HepG2 (cell line): ENCODE measurements around the gene MAML1. TPM values are rescaled to one million over a fixed set of nuclear protein-coding genes. Genes with fewer than 3 reads are reported as not detected.

Experiments
- AGO1 ChIP-seq: fragments of 200-400 bp; formaldehyde crosslinking; IDR thresholded peaks from 2 replicates; pipeline ENCODE4 v1.6.1; 2017; ENCODE audit warnings: mild to moderate bottlenecking, low read depth, low read length, moderate library complexity; ENCODE audit not compliant: poor library complexity, severe bottlenecking
- AKAP8 ChIP-seq: sonication (generic); formaldehyde crosslinking; IDR thresholded peaks from 2 replicates; pipeline ENCODE4 v1.5.1; 2020; ENCODE audit warnings: mild to moderate bottlenecking, missing genetic modification reagents
- ATAD3A ChIP-seq: sonication (generic); formaldehyde crosslinking; IDR thresholded peaks from 2 replicates; pipeline ENCODE4 v1.4.0; 2020; ENCODE audit warnings: missing genetic modification reagents
- FIP1L1 ChIP-seq: fragments of 200-400 bp; formaldehyde crosslinking; IDR thresholded peaks from 2 replicates; pipeline ENCODE4 v1.6.1; 2018; ENCODE audit warnings: low read depth, mild to moderate bottlenecking, low read length, moderate library complexity, borderline replicate concordance; ENCODE audit not compliant: insufficient read depth
- HNF4G ChIP-seq, 2 experiments: sonication (generic) in 1 of 2; formaldehyde crosslinking in 1 of 2; IDR thresholded peaks; 2 replicates each; pipeline versions ENCODE4 v1.4.0 to v1.6.1; 2011 to 2020; ENCODE audit warnings: borderline replicate concordance in 2 of 2, low read depth in 2 of 2, mild to moderate bottlenecking in 2 of 2, low read length in 1 of 2, missing genetic modification reagents in 1 of 2, moderate library complexity in 1 of 2
- KAT7 ChIP-seq: IDR thresholded peaks from 2 replicates; pipeline ENCODE4 v1.6.1; 2018; ENCODE audit warnings: borderline replicate concordance, missing compliant biosample characterization
- MXI1 ChIP-seq: IDR thresholded peaks from 3 replicates; pipeline ENCODE4 v1.6.1; 2012; ENCODE audit warnings: low read depth, low read length, inconsistent platforms, borderline replicate concordance
- TOE1 ChIP-seq: sonication (generic); formaldehyde crosslinking; IDR thresholded peaks from 2 replicates; pipeline ENCODE4 v1.4.0; 2020; ENCODE audit warnings: mild to moderate bottlenecking, missing genetic modification reagents
- TP53 ChIP-seq: sonication (generic); formaldehyde crosslinking; conservative IDR thresholded peaks from 2 replicates; pipeline ENCODE4 v1.4.0; 2020; ENCODE audit warnings: missing genetic modification reagents
- ZBTB40 ChIP-seq, 2 experiments: fragments of 450-650 bp in 1 of 2; sonication (generic) in 1 of 2; formaldehyde crosslinking in 1 of 2; IDR thresholded peaks; 2 replicates each; pipeline versions ENCODE4 v1.6.1 to v1.8.0; 2016 to 2022; ENCODE audit warnings: antibody characterized with exemption in 1 of 2, mild to moderate bottlenecking in 1 of 2, missing genetic modification reagents in 1 of 2
- ZSCAN25 ChIP-seq: sonication (generic); formaldehyde crosslinking; IDR thresholded peaks from 2 replicates; pipeline ENCODE4 v1.8.0; 2022; ENCODE audit warnings: mild to moderate bottlenecking, missing genetic modification reagents
- polyA plus RNA-seq, 8 experiments: library from polyadenylated mRNA; depleted of rRNA in 3 of 8; stranded (reverse) in 7 of 8; unstranded in 1 of 8; fragments of >200 nt; fragmentation: Illumina TruSeq in 4 of 8; extraction: Trizol in 4 of 8; gene quantifications; 2 replicates each; pipeline versions ENCODE4 v1.2.1 to v1.2.3, GENCODE V29; 2011 to 2016; ENCODE audit warnings: low read depth in 4 of 8, missing spikeins in 1 of 8, mixed read lengths in 1 of 8; ENCODE audit not compliant: insufficient read depth in 1 of 8
- total RNA-seq, 5 experiments: library from RNA; depleted of rRNA; stranded (reverse); fragments of >200 nt; fragmentation: Illumina TruSeq; extraction: Trizol; gene quantifications; 2 replicates each; pipeline ENCODE4 v1.2.3, GENCODE V29; 2016; ENCODE audit warnings: low read depth in 1 of 5
- TF ChIP-seq, protein P1 (sequence below): sonication (generic); formaldehyde crosslinking; IDR thresholded peaks from 2 replicates; pipeline ENCODE4 v1.5.0; 2020; ENCODE audit warnings: mild to moderate bottlenecking, missing genetic modification reagents, borderline replicate concordance

Gene MAML1
- total and polyA plus RNA-seq, 2 of the 13 experiments (the other 11 are each of a cell fraction or from before 2014, with no cell fraction given), result 10.0 to 10.8 TPM

DNA sequence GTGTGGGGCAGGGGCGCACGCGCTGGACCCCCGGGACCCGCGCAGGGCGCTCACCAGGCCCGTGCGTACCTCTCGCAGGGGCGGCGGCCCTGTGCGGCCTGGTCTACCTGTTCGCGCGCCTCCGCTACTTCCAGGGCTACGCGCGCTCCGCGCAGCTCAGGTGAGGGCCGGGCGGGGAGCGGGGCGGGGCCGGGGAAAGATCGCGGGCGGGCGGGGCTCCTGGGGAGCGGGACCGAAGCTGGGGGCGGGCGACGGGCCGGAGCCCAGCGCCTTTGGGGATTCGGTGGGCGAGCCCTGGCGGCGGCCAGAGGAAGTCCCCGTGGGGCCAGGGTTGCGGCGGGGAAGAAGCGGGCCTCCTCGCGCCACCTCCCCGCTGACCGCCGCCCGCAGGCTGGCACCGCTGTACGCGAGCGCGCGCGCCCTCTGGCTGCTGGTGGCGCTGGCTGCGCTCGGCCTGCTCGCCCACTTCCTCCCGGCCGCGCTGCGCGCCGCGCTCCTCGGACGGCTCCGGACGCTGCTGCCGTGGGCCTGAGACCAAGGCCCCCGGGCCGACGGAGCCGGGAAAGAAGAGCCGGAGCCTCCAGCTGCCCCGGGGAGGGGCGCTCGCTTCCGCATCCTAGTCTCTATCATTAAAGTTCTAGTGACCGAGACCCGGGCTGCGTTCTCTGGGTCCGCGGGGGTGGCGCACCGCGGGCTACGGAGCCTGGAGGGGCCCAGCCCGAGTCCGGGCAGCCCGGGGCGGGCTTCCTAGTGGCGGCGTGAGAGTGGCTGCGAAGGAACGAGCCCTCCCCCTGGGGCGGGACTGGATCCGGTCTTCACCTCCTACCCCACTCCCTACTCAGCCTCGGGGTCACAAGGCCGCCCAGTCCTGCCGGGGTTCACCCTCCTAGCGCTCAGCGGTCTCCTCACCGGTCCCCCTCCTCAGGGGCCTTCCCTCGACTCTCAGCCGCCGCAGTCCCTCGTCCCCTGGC lies 63.5 kb downstream of the MAML1 start (continued):
- TF ChIP-seq, protein P1, sequence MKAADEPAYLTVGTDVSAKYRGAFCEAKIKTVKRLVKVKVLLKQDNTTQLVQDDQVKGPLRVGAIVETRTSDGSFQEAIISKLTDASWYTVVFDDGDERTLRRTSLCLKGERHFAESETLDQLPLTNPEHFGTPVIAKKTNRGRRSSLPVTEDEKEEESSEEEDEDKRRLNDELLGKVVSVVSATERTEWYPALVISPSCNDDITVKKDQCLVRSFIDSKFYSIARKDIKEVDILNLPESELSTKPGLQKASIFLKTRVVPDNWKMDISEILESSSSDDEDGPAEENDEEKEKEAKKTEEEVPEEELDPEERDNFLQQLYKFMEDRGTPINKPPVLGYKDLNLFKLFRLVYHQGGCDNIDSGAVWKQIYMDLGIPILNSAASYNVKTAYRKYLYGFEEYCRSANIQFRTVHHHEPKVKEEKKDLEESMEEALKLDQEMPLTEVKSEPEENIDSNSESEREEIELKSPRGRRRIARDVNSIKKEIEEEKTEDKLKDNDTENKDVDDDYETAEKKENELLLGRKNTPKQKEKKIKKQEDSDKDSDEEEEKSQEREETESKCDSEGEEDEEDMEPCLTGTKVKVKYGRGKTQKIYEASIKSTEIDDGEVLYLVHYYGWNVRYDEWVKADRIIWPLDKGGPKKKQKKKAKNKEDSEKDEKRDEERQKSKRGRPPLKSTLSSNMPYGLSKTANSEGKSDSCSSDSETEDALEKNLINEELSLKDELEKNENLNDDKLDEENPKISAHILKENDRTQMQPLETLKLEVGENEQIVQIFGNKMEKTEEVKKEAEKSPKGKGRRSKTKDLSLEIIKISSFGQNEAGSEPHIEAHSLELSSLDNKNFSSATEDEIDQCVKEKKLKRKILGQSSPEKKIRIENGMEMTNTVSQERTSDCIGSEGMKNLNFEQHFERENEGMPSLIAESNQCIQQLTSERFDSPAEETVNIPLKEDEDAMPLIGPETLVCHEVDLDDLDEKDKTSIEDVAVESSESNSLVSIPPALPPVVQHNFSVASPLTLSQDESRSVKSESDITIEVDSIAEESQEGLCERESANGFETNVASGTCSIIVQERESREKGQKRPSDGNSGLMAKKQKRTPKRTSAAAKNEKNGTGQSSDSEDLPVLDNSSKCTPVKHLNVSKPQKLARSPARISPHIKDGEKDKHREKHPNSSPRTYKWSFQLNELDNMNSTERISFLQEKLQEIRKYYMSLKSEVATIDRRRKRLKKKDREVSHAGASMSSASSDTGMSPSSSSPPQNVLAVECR (CRISPR knock-in tag), result peak; percentile 42; the same call in 1 of the 2 replicates
- TF ChIP-seq AKAP8 (CRISPR knock-in tag), result peak; percentile 57; the same call in 1 of the 2 replicates
- TF ChIP-seq TP53 (CRISPR knock-in tag), result 0 out of 2 replicates have a peak, but pooled peaks have one; percentile 62
- no peak for TF ChIP-seq ZBTB40 (IDR thresholded peaks at IDR 0.05)
- 0 out of 2 replicates have a peak, but pooled peaks have one; percentile 7 for TF ChIP-seq ZBTB40 (CRISPR knock-in tag; IDR thresholded peaks at IDR 0.05)
- no peak for TF ChIP-seq HNF4G (IDR thresholded peaks at IDR 0.05; ENCODE audit: borderline replicate concordance, low read depth, low read length)
- no peak for TF ChIP-seq HNF4G (CRISPR knock-in tag; IDR thresholded peaks at IDR 0.05; ENCODE audit: borderline replicate concordance, low read depth)
- TF ChIP-seq AGO1, result peak; percentile 98
- TF ChIP-seq ZSCAN25 (CRISPR knock-in tag), result peak; percentile 71
- TF ChIP-seq ATAD3A, result no peak
- TF ChIP-seq MXI1, result peak; percentile 43; the same call in 2 of the 3 replicates
- no peak; the same call in 1 of the 2 replicates for TF ChIP-seq KAT7 (CRISPR knock-in tag)
- TF ChIP-seq FIP1L1, result peak; percentile 79; the same call in 1 of the 2 replicates
- 0 out of 2 replicates have a peak, but pooled peaks have one; percentile 57 for TF ChIP-seq TOE1 (CRISPR knock-in tag)
